Fibroblast of lung (primary cell): ENCODE results near the gene RPL36A.

Source experiments
- CTCF ChIP-seq, 2 donors: IDR thresholded peaks in 1 of 2; conservative IDR thresholded peaks in 1 of 2; 1 replicate in 1 of 2; 2 replicates in 1 of 2; pipeline ENCODE4 v1.5.1; 2011 to 2012; ENCODE audit warnings: low read length in 2 of 2, control low read depth in 1 of 2, inconsistent platforms in 1 of 2, low read depth in 1 of 2, mild to moderate bottlenecking in 1 of 2
- EZH2 ChIP-seq: IDR thresholded peaks from 2 replicates; pipeline ENCODE4 v1.5.1; 2012; ENCODE audit warnings: low read length, control low read depth, mild to moderate bottlenecking; ENCODE audit errors: missing control alignments

- no peak for TF ChIP-seq CTCF (conservative IDR thresholded peaks at IDR 0.05 in 1 of 2, IDR thresholded peaks at IDR 0.05 in 1 of 2; ENCODE audit: low read depth in 1 of 2, low read length in 2 of 2)
- TF ChIP-seq EZH2: no peak
These were observed 9.0 kb downstream of the RPL36A start for GRCh38 chrX:101399825-101400224.
